OCI-LY7 (cell line): ENCODE data around the gene DNAJC21.

Experiments
- CTCF ChIP-seq: fragments of 200-600 bp; sonication (generic); conservative IDR thresholded peaks from 2 replicates; pipeline ENCODE4 v1.5.1; 2014; ENCODE audit warnings: mild to moderate bottlenecking, antibody characterized with exemption, low read length, moderate library complexity, mixed read lengths
- EZH2phosphoT487 ChIP-seq: fragments of 200-600 bp; sonication (generic); IDR thresholded peaks from 2 replicates; pipeline ENCODE4 v1.6.1; 2018; ENCODE audit warnings: low read depth, borderline replicate concordance, mild to moderate bottlenecking, mixed run types, antibody characterized with exemption, low read length, moderate library complexity, mixed read lengths

GRCh38 chr5:35002459-35002858 lies 73.1 kb downstream of the DNAJC21 start:
- TF ChIP-seq CTCF (no peak), EZH2phosphoT487 (no peak)
